HepG2 (cell line): Measurements from ENCODE around the gene EVA1A. TPM values are rescaled to one million over a fixed set of nuclear protein-coding genes. Genes with fewer than 3 reads are reported as not detected.

ENCODE experiments used
- ATF7 ChIP-seq, 2 experiments: fragments of 450-650 bp in 1 of 2; sonication (generic) in 1 of 2; formaldehyde crosslinking in 1 of 2; IDR thresholded peaks; 2 replicates each; pipeline versions ENCODE4 v1.4.0 to v1.6.1; 2016 to 2020; ENCODE audit warnings: antibody characterized with exemption in 1 of 2, mild to moderate bottlenecking in 1 of 2, missing genetic modification reagents in 1 of 2
- BCL6 ChIP-seq: IDR thresholded peaks from 2 replicates; pipeline ENCODE4 v1.6.1; 2016; ENCODE audit warnings: missing genetic modification reagents, missing compliant biosample characterization
- CBX2 ChIP-seq, 2 experiments: fragments of 200-600 bp in 1 of 2; sonication (generic); formaldehyde crosslinking in 1 of 2; IDR thresholded peaks; 2 replicates each; pipeline versions ENCODE4 v1.7.0 to v1.8.1; 2018 to 2022; ENCODE audit warnings: low read depth in 2 of 2, low read length in 1 of 2, mild to moderate bottlenecking in 1 of 2, missing genetic modification reagents in 1 of 2
- EP300 ChIP-seq, 3 experiments: sonication (generic) in 1 of 3; formaldehyde crosslinking in 1 of 3; IDR thresholded peaks; 2 replicates each; pipeline versions ENCODE4 v1.5.1 to v1.6.1; 2011 to 2020; ENCODE audit warnings: low read depth in 2 of 3, low read length in 2 of 3, borderline replicate concordance in 1 of 3, improper control_type of control experiment in 1 of 3, mild to moderate bottlenecking in 1 of 3, missing genetic modification reagents in 1 of 3, moderate library complexity in 1 of 3
- JUNB ChIP-seq: sonication (generic); formaldehyde crosslinking; IDR thresholded peaks from 2 replicates; pipeline ENCODE4 v1.8.0; 2022; ENCODE audit warnings: missing genetic modification reagents, mild to moderate bottlenecking, borderline replicate concordance
- KDM5A ChIP-seq: fragments of 200-600 bp; sonication (generic); IDR thresholded peaks from 2 replicates; pipeline ENCODE4 v1.7.0; 2018; ENCODE audit warnings: antibody characterized with exemption, mild to moderate bottlenecking, low read length, borderline replicate concordance
- MED1 ChIP-seq: sonication (generic); formaldehyde crosslinking; IDR thresholded peaks from 2 replicates; pipeline ENCODE4 v1.4.0; 2020; ENCODE audit warnings: missing genetic modification reagents
- ZNF354B ChIP-seq: sonication (generic); formaldehyde crosslinking; IDR thresholded peaks from 2 replicates; pipeline ENCODE4 v1.8.0; 2022; ENCODE audit warnings: mild to moderate bottlenecking, missing genetic modification reagents
- ZNF451 ChIP-seq: sonication (generic); formaldehyde crosslinking; IDR thresholded peaks from 2 replicates; pipeline ENCODE4 v1.5.0; 2020; ENCODE audit warnings: mild to moderate bottlenecking, missing genetic modification reagents
- polyA plus RNA-seq, 8 experiments: library from polyadenylated mRNA; depleted of rRNA in 3 of 8; stranded (reverse) in 7 of 8; unstranded in 1 of 8; fragments of >200 nt; fragmentation: Illumina TruSeq in 4 of 8; extraction: Trizol in 4 of 8; gene quantifications; 2 replicates each; pipeline versions ENCODE4 v1.2.1 to v1.2.3, GENCODE V29; 2011 to 2016; ENCODE audit warnings: low read depth in 4 of 8, missing spikeins in 1 of 8, mixed read lengths in 1 of 8; ENCODE audit not compliant: insufficient read depth in 1 of 8
- total RNA-seq, 5 experiments: library from RNA; depleted of rRNA; stranded (reverse); fragments of >200 nt; fragmentation: Illumina TruSeq; extraction: Trizol; gene quantifications; 2 replicates each; pipeline ENCODE4 v1.2.3, GENCODE V29; 2016; ENCODE audit warnings: low read depth in 1 of 5
- TF ChIP-seq, protein P1 (sequence below), 2 experiments: IDR thresholded peaks; 2 replicates each; pipeline ENCODE4 v1.6.1; 2011 to 2012; ENCODE audit warnings: low read length in 2 of 2, borderline replicate concordance in 1 of 2, low read depth in 1 of 2, mild to moderate bottlenecking in 1 of 2, moderate library complexity in 1 of 2
- TF ChIP-seq, protein P2 (sequence below): IDR thresholded peaks from 2 replicates; pipeline ENCODE4 v1.6.1; 2012; ENCODE audit warnings: low read length, improper control_type of control experiment
- TF ChIP-seq, protein P3 (sequence below), 2 experiments: sonication (generic) in 1 of 2; formaldehyde crosslinking in 1 of 2; IDR thresholded peaks; 2 replicates each; pipeline versions ENCODE4 v1.4.0 to v1.6.1; 2018 to 2020; ENCODE audit warnings: missing genetic modification reagents in 2 of 2, borderline replicate concordance in 1 of 2, low read depth in 1 of 2, mild to moderate bottlenecking in 1 of 2, missing biosample characterization in 1 of 2
- TF ChIP-seq, protein P4 (sequence below): sonication (generic); formaldehyde crosslinking; IDR thresholded peaks from 2 replicates; pipeline ENCODE4 v1.4.0; 2020; ENCODE audit warnings: missing genetic modification reagents, mild to moderate bottlenecking, borderline replicate concordance

EVA1A gene
- total and polyA plus RNA-seq, 2 of the 13 experiments (the other 11 are each of a cell fraction or from before 2014, with no cell fraction given), result 57.5 to 57.8 TPM

DNA sequence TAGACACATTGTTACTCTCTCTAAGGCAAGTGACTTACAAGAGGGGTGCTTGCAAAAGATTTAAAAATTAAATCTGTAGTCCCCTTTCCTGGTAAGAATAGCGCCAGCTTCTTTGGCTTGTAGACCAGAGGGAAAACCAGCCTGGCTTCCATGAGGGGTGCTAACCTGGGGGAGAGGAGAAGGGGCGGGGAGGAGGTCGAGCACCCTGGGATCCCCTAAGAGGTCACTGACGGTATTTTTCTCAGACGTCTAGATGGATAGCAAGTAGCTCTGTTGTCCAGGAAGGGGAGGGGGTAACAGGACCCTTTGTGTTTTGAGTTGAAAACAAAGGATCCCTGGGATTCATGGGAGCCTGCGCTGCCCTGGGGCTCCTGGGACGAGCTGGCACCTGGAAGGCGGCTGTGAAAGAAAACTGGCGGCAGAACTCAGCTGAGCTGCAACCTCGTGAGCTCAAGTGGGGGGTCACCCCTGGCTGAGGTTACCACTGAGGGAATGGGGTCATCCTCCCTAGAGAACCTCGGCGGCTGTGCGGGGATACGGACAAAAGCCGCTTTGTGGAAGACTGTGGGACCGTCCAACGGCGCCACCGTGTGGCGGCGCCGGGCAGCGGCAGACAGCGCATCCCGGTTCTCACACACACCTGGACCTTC lies 48.1 kb upstream of the EVA1A start (continued):
- TF ChIP-seq, protein P1, sequence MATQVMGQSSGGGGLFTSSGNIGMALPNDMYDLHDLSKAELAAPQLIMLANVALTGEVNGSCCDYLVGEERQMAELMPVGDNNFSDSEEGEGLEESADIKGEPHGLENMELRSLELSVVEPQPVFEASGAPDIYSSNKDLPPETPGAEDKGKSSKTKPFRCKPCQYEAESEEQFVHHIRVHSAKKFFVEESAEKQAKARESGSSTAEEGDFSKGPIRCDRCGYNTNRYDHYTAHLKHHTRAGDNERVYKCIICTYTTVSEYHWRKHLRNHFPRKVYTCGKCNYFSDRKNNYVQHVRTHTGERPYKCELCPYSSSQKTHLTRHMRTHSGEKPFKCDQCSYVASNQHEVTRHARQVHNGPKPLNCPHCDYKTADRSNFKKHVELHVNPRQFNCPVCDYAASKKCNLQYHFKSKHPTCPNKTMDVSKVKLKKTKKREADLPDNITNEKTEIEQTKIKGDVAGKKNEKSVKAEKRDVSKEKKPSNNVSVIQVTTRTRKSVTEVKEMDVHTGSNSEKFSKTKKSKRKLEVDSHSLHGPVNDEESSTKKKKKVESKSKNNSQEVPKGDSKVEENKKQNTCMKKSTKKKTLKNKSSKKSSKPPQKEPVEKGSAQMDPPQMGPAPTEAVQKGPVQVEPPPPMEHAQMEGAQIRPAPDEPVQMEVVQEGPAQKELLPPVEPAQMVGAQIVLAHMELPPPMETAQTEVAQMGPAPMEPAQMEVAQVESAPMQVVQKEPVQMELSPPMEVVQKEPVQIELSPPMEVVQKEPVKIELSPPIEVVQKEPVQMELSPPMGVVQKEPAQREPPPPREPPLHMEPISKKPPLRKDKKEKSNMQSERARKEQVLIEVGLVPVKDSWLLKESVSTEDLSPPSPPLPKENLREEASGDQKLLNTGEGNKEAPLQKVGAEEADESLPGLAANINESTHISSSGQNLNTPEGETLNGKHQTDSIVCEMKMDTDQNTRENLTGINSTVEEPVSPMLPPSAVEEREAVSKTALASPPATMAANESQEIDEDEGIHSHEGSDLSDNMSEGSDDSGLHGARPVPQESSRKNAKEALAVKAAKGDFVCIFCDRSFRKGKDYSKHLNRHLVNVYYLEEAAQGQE (IDR thresholded peaks at IDR 0.05; ENCODE audit: borderline replicate concordance in 1 of 2, low read depth in 1 of 2, low read length in 2 of 2), result no peak
- TF ChIP-seq EP300 (IDR thresholded peaks at IDR 0.05; ENCODE audit: low read depth in 2 of 2, low read length in 2 of 2) (peak in 1 of 2 experiments; percentile 33; a peak in 1 of 4 replicates), EP300 (CRISPR knock-in tag; IDR thresholded peaks at IDR 0.05; ENCODE audit: borderline replicate concordance) (peak; percentile 38; the same call in 1 of the 2 replicates), KDM5A (peak; percentile 47; the same call in 1 of the 2 replicates), ZNF354B (0 out of 2 replicates have a peak, but pooled peaks have one; percentile 70), ZNF451 (CRISPR knock-in tag) (no peak), ATF7 (IDR thresholded peaks at IDR 0.05) (no peak), ATF7 (CRISPR knock-in tag; IDR thresholded peaks at IDR 0.05) (no peak), BCL6 (CRISPR knock-in tag) (peak; percentile 57; the same call in 1 of the 2 replicates), MED1 (CRISPR knock-in tag) (peak; percentile 44; the same call in 1 of the 2 replicates), CBX2 (IDR thresholded peaks at IDR 0.05; ENCODE audit: low read depth, low read length) (no peak), CBX2 (CRISPR knock-in tag; IDR thresholded peaks at IDR 0.05; ENCODE audit: low read depth) (no peak), JUNB (CRISPR knock-in tag) (no peak)
- TF ChIP-seq, protein P2, sequence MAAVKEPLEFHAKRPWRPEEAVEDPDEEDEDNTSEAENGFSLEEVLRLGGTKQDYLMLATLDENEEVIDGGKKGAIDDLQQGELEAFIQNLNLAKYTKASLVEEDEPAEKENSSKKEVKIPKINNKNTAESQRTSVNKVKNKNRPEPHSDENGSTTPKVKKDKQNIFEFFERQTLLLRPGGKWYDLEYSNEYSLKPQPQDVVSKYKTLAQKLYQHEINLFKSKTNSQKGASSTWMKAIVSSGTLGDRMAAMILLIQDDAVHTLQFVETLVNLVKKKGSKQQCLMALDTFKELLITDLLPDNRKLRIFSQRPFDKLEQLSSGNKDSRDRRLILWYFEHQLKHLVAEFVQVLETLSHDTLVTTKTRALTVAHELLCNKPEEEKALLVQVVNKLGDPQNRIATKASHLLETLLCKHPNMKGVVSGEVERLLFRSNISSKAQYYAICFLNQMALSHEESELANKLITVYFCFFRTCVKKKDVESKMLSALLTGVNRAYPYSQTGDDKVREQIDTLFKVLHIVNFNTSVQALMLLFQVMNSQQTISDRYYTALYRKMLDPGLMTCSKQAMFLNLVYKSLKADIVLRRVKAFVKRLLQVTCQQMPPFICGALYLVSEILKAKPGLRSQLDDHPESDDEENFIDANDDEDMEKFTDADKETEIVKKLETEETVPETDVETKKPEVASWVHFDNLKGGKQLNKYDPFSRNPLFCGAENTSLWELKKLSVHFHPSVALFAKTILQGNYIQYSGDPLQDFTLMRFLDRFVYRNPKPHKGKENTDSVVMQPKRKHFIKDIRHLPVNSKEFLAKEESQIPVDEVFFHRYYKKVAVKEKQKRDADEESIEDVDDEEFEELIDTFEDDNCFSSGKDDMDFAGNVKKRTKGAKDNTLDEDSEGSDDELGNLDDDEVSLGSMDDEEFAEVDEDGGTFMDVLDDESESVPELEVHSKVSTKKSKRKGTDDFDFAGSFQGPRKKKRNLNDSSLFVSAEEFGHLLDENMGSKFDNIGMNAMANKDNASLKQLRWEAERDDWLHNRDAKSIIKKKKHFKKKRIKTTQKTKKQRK, result no peak
- TF ChIP-seq, protein P3, sequence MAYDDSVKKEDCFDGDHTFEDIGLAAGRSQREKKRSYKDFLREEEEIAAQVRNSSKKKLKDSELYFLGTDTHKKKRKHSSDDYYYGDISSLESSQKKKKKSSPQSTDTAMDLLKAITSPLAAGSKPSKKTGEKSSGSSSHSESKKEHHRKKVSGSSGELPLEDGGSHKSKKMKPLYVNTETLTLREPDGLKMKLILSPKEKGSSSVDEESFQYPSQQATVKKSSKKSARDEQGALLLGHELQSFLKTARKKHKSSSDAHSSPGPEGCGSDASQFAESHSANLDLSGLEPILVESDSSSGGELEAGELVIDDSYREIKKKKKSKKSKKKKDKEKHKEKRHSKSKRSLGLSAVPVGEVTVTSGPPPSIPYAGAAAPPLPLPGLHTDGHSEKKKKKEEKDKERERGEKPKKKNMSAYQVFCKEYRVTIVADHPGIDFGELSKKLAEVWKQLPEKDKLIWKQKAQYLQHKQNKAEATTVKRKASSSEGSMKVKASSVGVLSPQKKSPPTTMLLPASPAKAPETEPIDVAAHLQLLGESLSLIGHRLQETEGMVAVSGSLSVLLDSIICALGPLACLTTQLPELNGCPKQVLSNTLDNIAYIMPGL (CRISPR knock-in tag; IDR thresholded peaks at IDR 0.05; ENCODE audit: borderline replicate concordance in 1 of 2, low read depth in 1 of 2), result peak; percentile 72 to 88; a peak in 3 of 4 replicates
- TF ChIP-seq, protein P4, sequence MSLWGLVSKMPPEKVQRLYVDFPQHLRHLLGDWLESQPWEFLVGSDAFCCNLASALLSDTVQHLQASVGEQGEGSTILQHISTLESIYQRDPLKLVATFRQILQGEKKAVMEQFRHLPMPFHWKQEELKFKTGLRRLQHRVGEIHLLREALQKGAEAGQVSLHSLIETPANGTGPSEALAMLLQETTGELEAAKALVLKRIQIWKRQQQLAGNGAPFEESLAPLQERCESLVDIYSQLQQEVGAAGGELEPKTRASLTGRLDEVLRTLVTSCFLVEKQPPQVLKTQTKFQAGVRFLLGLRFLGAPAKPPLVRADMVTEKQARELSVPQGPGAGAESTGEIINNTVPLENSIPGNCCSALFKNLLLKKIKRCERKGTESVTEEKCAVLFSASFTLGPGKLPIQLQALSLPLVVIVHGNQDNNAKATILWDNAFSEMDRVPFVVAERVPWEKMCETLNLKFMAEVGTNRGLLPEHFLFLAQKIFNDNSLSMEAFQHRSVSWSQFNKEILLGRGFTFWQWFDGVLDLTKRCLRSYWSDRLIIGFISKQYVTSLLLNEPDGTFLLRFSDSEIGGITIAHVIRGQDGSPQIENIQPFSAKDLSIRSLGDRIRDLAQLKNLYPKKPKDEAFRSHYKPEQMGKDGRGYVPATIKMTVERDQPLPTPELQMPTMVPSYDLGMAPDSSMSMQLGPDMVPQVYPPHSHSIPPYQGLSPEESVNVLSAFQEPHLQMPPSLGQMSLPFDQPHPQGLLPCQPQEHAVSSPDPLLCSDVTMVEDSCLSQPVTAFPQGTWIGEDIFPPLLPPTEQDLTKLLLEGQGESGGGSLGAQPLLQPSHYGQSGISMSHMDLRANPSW (CRISPR knock-in tag), result peak; percentile 92
